Activated CD8-positive, alpha-beta memory T cell treated with anti-CD3 and anti-CD28 coated beads for 24 hours (primary cell): ENCODE measurements around the gene AMER3.

Experiments used
- DNase-seq: peaks from one replicate; pipeline ENCODE4 v3.0.0-alpha.2; 2020

The AMER3 gene

GRCh38 chr2:130786076-130786475 lies 30.7 kb downstream of the AMER3 start:
- DNase-seq, result no peak

GRCh38 chr2:130787841-130788240 lies 32.5 kb downstream of the AMER3 start:
- no peak for DNase-seq

- no peak for DNase-seq
Observed at GRCh38 chr2:130790312-130790711, 35.0 kb downstream of the AMER3 start.

GRCh38 chr2:130790804-130791616 lies 35.7 kb downstream of the AMER3 start:
- DNase-seq, result no peak

GRCh38 chr2:130791617-130791939 lies 36.2 kb downstream of the AMER3 start:
- no peak for DNase-seq

- no peak for DNase-seq
Observed at GRCh38 chr2:130795431-130795830, 40.1 kb downstream of the AMER3 start.

GRCh38 chr2:130796290-130796689 lies 41.0 kb downstream of the AMER3 start:
- DNase-seq, result no peak

GRCh38 chr2:130797493-130798435 lies 42.4 kb downstream of the AMER3 start:
- peak; percentile 98 for DNase-seq

DNA sequence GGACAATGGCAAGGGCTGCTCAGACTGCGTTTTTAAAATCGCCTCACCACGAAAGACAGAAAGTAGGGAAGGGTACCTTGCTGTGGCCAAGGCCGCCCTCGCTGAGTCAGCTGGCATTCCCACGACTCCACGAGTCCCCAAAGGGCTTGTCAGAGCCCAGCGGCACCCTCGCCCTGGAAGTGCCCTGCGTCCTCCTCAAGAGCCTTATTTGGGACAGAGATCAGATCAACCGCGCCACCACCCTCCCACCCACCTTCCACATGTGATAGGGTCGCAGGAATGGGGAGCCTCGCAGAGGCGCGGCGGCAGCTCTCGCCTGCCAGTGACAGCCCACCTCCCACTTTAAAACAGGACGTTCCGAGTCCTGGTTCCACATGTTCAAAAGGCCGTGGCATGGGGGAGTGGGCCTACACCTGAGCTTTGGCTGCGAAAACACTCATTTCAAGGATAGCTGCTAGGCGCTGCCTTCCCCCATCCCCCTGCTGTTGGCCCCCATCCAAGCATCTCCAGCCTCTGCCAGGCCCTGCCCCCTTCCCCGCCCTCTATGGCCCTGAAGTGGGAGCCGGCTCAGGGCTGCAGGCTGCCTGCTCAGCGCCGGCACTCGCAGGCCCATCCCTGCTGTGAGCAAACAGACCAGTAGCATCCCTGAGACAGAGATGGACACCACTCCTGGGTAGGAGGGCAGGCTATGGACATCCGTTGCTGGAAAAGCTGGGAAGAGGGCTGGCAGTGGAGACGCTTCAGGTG lies 43.3 kb downstream of the AMER3 start:
- DNase-seq, result no peak

- DNase-seq, result no peak
Observed at GRCh38 chr2:130799295-130799694, 44.0 kb downstream of the AMER3 start.

GRCh38 chr2:130805613-130806012 lies 50.3 kb downstream of the AMER3 start:
- DNase-seq, result no peak

DNA sequence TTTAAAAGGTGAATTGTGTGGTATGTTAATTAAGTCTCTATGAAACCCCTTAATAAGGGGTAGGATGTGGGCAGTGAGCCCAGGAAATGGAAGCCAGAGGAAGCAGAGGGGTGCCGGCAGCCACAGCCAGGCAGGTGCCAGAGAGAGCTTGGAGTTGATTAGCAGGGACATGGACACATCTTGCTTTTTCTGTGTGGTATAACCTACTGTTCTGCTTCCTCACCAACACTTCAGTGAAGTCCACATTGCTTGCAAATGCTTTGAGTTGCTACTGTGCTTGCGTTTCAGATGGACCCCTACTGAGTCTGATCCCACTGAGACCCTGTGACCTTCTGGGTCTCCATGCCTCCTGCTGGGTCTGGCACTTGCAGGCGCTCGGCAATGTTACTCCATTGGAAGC lies 51.0 kb downstream of the AMER3 start:
- DNase-seq, result no peak

DNA sequence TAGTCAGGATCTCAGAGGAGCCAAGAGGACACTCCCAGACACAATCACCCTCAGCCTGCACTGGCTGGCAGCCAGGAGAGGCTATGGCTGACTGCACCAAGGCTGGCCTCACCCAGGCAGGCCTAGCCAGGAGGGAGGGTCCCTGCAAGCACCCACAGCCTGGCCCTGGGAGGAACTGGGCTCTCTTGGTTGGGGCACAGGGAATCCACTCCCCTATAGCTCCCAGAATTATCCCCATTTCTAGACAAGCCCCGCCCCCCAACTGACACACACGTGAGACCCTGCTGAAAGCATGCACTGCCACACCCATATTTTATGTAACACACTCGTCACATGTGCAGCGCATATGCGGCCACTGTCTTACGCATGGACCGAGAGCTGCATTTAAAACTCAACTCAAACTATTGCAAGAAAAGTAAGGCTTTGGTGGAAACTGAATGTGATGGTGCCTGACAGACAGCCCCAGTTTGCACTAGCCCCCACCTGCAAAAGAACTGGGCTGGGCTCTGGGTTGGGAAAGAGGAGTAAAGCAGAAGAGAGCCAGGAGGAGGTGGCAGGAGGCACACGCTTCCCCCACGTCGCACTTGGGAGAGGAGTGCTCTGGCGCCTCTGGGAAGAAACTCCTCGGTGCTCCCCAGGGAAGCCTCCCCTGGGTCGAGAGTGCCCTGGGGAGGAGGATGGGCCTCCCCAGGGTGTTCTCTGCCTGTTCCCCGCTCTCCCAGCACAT lies 52.5 kb downstream of the AMER3 start:
- DNase-seq, result no peak

DNA sequence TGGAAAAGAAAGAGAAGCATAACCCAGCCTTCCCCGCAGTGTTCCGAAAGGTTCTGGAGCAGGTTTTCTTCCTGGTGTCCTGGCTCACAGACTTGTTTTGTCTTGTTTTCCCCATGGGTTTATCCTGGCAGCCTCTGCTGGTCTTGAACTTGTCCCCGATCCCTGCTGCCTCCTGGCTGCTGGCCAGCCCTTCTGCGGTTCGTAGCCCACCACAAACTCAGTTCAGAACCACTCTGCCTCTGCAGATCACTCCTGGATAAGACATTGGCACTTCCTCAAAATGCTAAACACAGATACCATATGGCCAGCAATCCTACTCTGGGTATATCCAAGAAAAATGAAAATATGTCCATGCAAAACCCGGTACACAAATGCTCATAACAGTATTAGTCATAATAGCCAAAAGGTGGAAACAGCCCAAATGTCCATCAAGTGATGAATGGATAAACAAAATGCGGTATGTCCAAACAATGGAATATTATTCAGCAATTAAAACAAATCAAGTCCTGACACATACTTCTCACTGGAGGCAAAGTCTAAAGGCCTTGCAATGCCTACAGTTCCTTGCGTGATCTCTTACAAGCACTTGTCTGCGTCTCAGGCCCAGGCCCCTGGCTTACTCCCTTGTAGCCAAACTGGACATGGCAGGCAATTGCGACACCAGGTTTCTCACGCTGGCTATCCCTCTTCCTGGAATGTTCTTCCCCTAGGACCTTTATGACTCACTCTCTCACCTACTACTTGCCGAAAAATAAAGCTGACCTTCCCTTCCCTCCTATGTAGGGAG lies 53.3 kb downstream of the AMER3 start:
- no peak for DNase-seq

DNA sequence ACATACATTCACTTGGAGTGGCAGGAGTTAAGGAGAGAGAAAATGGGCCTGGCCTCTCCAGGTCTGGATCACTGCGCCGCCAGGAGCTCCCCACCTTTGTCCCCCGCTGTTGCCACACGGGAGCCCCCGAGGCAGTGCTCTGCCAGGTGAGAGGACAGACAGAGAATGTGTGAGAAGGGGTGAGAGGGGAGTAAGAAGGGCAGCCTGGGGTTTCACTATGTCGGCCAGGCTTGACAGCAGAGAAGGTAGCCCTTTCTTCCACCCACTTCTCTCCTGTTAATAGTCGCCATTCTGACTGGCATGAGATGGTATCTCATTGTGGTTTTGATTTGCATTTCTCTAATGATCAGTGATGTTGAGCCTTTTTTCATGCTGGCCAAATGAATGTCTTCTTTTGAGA lies 55.1 kb downstream of the AMER3 start:
- DNase-seq, result no peak

- DNase-seq, result no peak
Observed at GRCh38 chr2:130813722-130814121, 58.4 kb downstream of the AMER3 start.

DNA sequence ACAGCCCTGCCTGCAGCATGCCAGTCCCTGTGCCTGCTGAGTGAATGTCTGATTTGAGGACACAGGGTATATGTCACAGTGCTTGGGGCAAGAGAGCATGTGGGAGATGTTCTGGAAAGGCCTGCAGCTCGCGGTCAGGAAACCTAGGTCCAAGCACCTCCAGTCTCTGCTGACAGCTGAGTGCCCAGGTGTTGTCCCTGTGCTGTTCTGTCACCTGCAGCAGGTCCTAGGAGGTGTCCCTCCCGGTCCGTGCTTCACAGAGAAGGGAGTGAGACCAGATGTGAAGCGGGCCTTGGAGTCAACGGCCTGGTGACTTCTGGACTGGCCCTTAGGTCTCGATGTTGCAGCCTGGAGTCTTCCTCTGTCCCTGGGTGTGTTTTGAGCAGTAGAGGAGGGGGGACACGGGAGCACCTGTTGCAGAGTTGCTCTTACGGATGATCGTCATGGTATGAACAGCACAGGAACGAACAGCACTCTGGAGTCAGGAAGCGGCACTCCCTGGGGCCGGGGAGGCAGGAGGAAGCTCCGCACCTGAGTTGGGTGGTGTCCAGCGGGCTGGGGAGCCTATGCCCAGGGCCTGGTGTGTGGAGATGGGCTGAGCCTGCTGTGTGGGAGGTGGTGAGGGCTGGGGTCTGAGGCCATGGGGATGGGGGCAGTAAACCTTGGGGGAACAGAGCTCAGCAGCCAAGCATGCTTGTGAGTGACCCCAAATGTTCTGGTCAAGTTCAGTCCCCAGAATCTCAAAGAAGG lies 59.8 kb downstream of the AMER3 start:
- DNase-seq, result no peak
